Islet of Langerhans (tissue), 1 donor: Measurements from ENCODE around the gene LRRFIP2.
"Not testable (repeated sequence)": the region's sequence is repeated elsewhere in the genome, so short reads cannot be mapped to it uniquely, and the experiment has no call there.

Experiments used
- FAIRE-seq: peaks from one replicate; lab custom pipeline; 2011; peaks lifted over from hg19 to GRCh38; lab: Jason Lieb, UNC

LRRFIP2 gene

GRCh38 chr3:37174532-37175126 lies at the start of gene LRRFIP2:
Gene LRRFIP2 (minus strand): TSS chr3:37174582. CDS start chr3:37148983, 25,599 bp downstream.
- no peak for FAIRE-seq

DNA sequence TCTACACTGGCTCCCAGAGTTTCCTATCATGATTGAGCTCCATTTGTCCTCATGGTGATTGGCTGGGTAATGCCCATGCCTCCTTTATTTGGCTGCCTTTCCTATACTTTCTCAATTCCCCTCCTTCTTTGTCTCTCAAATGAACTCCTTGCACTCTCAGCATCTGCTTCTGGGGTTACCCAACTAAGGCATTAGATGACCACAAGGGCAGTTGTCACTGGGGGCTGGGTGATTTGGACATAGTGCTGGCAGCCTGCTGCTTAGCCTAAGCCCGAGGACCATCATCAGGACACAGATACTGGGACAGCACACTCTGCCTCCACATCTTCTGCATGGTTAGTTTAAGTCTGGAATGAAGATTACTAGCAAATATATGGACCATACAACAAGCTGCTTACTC lies 49.2 kb upstream of the LRRFIP2 start:
- no peak for FAIRE-seq

DNA sequence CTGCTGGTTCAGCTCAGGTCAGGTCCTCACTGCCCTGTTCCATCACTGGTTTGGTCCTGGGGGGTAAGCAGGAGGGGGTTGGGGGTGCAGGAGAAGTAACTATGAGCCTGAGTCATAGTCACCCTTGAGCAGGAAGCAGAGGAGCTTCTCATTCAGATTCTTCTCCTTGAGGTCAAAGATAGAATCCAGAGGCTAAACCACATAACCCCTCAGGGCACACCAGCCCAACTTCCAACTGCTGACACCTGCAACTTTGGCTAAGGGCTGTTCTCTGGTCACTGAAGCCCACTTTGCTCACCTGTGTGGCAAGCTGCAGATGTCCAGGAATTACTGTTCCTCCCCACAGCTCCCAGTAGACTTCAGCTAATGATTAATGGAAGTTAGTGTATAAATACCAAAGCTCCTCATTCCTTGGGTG lies 48.8 kb upstream of the LRRFIP2 start:
- no peak for FAIRE-seq

DNA sequence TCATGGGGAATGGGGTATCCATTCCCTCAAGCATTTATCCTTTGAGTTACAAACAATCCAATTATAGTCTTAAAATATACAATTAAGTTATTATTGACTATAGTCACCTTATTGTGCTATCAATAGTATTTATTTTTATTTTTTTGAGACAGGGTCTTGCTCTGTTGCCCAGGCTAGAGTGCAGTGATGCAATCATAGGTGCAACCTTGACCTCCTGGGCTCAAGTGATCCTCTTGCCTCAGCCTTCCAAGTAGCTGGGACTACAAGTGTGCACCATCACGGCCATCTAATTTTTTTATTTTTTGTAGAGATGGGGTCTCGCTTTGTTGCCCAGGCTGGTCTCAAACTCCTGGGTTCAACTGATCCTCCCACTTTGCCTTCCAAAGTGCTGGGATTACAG lies 48.2 kb upstream of the LRRFIP2 start:
- not testable (repeated sequence) for FAIRE-seq

DNA sequence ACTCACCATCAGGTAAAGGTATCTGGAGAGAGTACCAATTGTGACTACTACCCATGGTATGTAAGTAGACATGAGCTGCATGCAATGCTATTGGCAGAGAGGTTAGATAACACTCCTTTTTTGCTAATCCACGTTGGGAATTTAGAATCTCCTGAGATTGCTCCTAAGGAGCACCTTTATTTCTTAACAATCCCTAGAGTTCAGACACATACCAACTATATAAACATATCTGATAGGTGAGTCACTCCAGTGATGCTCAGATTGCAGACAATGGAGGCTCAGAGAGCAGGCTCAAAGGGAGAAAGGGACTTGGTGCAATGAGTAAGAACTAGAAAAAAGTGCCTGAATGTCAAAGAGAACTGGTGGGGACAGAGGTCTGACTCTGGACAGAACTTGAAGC lies 47.0 kb upstream of the LRRFIP2 start:
- FAIRE-seq, result no peak

DNA sequence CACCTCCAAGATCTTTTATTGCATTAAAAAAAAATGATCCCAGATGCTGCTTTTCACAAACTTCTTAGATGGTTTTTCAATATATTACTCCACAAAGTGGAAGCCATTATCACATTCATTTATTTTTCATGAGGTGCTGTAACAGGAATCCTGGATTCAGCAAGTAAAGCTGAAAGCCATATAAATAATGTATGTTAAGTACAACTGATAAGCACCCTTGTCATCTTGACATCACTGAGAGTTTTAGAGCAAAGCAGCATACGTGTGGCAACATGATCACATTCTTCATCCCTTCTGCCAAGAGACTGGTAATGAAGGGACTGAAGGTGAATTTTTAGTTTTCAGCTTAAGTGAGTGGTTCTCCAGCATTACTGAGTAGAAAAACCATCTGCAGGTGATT lies 44.9 kb upstream of the LRRFIP2 start:
- FAIRE-seq, result no peak

GRCh38 chr3:37218206-37218605 lies 43.8 kb upstream of the LRRFIP2 start:
- no peak for FAIRE-seq

- no peak for FAIRE-seq
These were observed 42.9 kb upstream of the LRRFIP2 start for GRCh38 chr3:37217098-37217849.

GRCh38 chr3:37216597-37217097 lies 42.3 kb upstream of the LRRFIP2 start:
- no peak for FAIRE-seq

GRCh38 chr3:37214076-37214475 lies 39.7 kb upstream of the LRRFIP2 start:
- no peak for FAIRE-seq

DNA sequence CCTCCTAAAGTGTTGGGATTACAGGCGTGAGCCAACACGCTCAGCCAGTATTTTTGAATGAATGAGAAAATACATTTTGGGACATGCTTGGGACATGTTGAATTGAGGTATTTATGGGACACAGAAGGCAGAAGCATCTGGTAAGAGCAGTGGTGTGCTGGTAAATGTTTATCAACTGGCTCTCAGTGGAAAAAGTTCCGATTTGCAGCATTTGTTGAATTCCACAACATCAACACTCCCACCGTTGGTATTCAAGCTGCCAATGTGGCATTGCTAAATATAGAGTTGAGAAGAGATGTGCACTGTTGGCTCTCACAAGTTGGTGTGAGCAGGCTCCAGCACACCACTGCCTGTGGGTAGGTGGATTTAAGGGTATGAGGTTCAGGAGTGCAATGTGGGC lies 35.8 kb upstream of the LRRFIP2 start:
- no peak for FAIRE-seq

GRCh38 chr3:37208576-37208975 lies 34.2 kb upstream of the LRRFIP2 start:
- not testable (repeated sequence) for FAIRE-seq

DNA sequence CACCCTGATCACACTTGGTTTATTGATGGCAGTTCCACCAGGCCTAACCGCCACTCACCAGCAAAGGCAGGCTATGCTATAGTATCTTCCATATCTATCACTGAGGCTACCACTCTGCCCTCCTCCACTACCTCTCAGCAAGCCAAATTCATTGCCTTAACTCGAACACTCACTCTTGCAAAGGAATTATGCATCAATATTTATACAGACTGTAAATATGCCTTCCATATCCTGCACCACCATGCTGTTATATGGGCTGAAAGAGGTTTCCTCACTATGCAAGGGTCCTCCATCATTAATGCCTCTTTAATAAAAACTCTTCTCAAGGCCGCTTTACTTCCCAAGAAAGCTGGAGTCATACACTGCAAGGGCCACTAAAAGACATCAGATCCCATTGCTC lies 33.6 kb upstream of the LRRFIP2 start:
- not testable (repeated sequence) for FAIRE-seq

GRCh38 chr3:37206041-37206440 lies 31.7 kb upstream of the LRRFIP2 start:
- not testable (repeated sequence) for FAIRE-seq

DNA sequence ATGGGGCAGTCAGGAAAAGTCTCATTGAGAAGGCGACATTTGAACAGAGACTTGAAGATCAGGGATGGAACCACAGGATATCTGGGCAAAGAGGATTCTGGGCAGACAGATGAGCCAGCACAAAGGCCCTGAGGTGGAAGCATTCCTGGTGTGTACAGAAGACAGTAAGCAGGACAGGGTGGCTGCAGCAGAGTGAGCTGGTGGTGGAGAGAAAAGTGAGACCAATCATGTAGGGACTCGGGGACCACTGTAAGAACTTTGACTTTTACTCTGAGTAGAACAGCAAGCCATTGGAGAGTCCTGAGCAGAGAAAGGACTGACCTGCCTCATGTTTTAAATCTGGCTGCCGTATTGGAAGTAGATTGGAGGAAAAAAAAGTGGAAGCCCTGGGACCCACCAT lies 29.9 kb upstream of the LRRFIP2 start:
- FAIRE-seq, result no peak

- no peak for FAIRE-seq
These were observed 27.7 kb upstream of the LRRFIP2 start for GRCh38 chr3:37202035-37202434.

- FAIRE-seq, result no peak
These were observed 25.8 kb upstream of the LRRFIP2 start for GRCh38 chr3:37200141-37200540.

DNA sequence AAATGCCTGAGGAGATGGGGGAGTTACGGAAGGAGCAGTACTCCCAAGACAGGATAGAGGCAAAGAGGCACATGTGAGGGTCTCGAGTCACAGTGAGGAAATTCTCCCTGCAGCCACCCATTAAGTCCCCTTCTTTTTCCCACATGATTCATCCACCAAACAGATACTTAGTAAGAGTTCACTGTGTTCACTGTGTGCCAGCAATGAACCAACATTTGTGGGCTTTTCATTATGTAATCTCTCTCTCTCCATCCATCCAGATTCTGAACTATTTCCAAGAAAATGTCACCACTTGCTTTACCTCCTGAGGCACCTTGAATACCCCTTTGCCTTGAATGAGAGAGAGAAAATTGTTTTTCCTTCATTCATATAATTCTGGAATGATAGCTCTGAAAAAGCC lies 24.6 kb upstream of the LRRFIP2 start:
- FAIRE-seq, result no peak

GRCh38 chr3:37198547-37198946 lies 24.2 kb upstream of the LRRFIP2 start:
- FAIRE-seq, result no peak

- FAIRE-seq, result no peak
These were observed 23.5 kb upstream of the LRRFIP2 start for GRCh38 chr3:37197810-37198371.

DNA sequence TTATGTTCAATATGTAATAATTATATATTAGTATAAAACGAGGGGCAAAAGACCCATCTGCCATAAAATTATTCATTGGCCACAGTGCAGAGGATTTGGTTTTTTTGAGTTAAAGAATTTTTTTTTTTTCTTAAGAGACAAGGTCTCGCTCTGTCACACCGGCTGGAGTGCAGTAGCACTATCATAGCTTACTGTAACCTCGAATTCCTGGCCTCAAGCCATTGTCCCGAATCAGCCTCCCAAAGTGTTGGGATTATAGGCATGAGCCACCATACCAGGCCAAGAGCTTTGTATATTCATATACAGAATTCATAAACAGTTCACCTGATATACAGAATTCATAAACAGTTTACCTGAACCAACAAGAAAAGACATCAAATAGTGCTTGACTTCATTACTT lies 20.2 kb upstream of the LRRFIP2 start:
- FAIRE-seq, result no peak

GRCh38 chr3:37190667-37191066 lies 16.3 kb upstream of the LRRFIP2 start:
- FAIRE-seq, result no peak

GRCh38 chr3:37189109-37189508 lies 14.7 kb upstream of the LRRFIP2 start:
- no peak for FAIRE-seq

- FAIRE-seq, result no peak
These were observed 9.6 kb upstream of the LRRFIP2 start for GRCh38 chr3:37183976-37184375.
